HCT116 (cell line): ENCODE data around the gene FAM83F. TPM values are rescaled to one million over a fixed set of nuclear protein-coding genes. Genes with fewer than 3 reads are reported as not detected.

Experiments used
- ATAC-seq: fragments of 200-7000 bp; cut with Tn5 transposase; 2 replicates; pipeline ENCODE4 v1.9.1; 2020; ENCODE audit warnings: mild to moderate bottlenecking, moderate library complexity
- BruUV-seq: library from RNA; stranded (reverse); fragments of 400-500 nt; replicated peaks from 2 replicates; lab custom pipeline; 2021; lab: Mats Ljungman, UMichigan
- CTCF ChIA-PET: fragments of 300-600 bp; sonication (Branson Sonifier 250); formaldehyde crosslinking; loops from one replicate; lab custom pipeline; 2021; ENCODE audit warnings: antibody characterized with exemption; lab: Charles Lee
- POLR2A ChIA-PET: fragments of 300-600, 350-600 bp; sonication (Branson Sonifier 250); formaldehyde crosslinking; loops from one replicate; lab custom pipeline; 2021; ENCODE audit warnings: antibody characterized with exemption; lab: Charles Lee
- RAD21 ChIA-PET, 2 experiments: fragments of 300-600 bp; sonication (Branson Sonifier 250); formaldehyde crosslinking; loops; one replicate each; lab custom pipeline; 2023; ENCODE audit warnings: low total read pairs in 2 of 2; ENCODE audit not compliant: uncharacterized antibody in 2 of 2, unreplicated experiment in 2 of 2, low non-redundant PET in 1 of 2; lab: Charles Lee
- DNase-seq: peaks from one replicate; pipeline ENCODE4 v3.0.0-alpha.2; 2010; ENCODE audit warnings: low read depth, low spot score
- H2AFZ ChIP-seq: fragments of 200-600 bp; shearing (Covaris generic), sonication (generic); 2 replicates; pipeline ENCODE4 v1.6.1; 2017; ENCODE audit warnings: low read depth, mixed run types, mixed read lengths, antibody characterized with exemption, low read length; ENCODE audit not compliant: poor library complexity, severe bottlenecking
- H3K27ac ChIP-seq: 2 replicates; pipeline ENCODE4 v1.5.1; 2012; ENCODE audit warnings: low read depth, low read length
- H3K27me3 ChIP-seq: fragments of 200-600 bp; sonication (generic); 2 replicates; pipeline ENCODE4 v1.6.1; 2016; ENCODE audit warnings: mixed run types, low read length, mixed read lengths; ENCODE audit not compliant: insufficient read depth
- H3K36me3 ChIP-seq, 2 experiments: fragments of 200-500 bp in 1 of 2; fragments of 200-600 bp in 1 of 2; sonication (Bioruptor generic) in 1 of 2; sonication (generic) in 1 of 2; 2 replicates each; pipeline versions ENCODE4 v1.5.1 to v1.6.1; 2014 to 2016; ENCODE audit warnings: low read length in 2 of 2, inconsistent platforms in 1 of 2, mixed read lengths in 1 of 2, mixed run types in 1 of 2; ENCODE audit not compliant: insufficient read depth in 2 of 2, control insufficient read depth in 1 of 2
- H3K4me1 ChIP-seq, 2 experiments: fragments of 200-600 bp in 1 of 2; sonication (generic) in 1 of 2; 2 replicates each; pipeline versions ENCODE4 v1.5.1 to v1.6.1; 2012 to 2017; ENCODE audit warnings: low read length in 2 of 2, inconsistent platforms in 1 of 2, mild to moderate bottlenecking in 1 of 2, mixed read lengths in 1 of 2, mixed run types in 1 of 2, moderate library complexity in 1 of 2; ENCODE audit not compliant: insufficient read depth in 2 of 2, control insufficient read depth in 1 of 2
- H3K4me2 ChIP-seq: fragments of 200-600 bp; sonication (generic); 2 replicates; pipeline ENCODE4 v1.6.1; 2017; ENCODE audit warnings: mixed run types, low read length, mixed read lengths
- H3K4me3 ChIP-seq, 2 experiments: fragments of 200-600 bp in 1 of 2; sonication (generic) in 1 of 2; replicated peaks in 1 of 2; 2 replicates each; pipeline ENCODE4 v1.5.1; 2011 to 2016; ENCODE audit warnings: low read length in 2 of 2, control low read depth in 1 of 2, low read depth in 1 of 2, mild to moderate bottlenecking in 1 of 2, mixed read lengths in 1 of 2, mixed run types in 1 of 2
- H3K79me2 ChIP-seq: fragments of 200-600 bp; sonication (generic); 2 replicates; pipeline ENCODE4 v1.6.1; 2017; ENCODE audit warnings: mild to moderate bottlenecking, mixed run types, low read length, moderate library complexity, mixed read lengths; ENCODE audit not compliant: insufficient read depth
- H3K9ac ChIP-seq: fragments of 200-600 bp; sonication (generic); 2 replicates; pipeline ENCODE4 v1.6.1; 2016; ENCODE audit warnings: low read length, mixed read lengths
- H3K9me2 ChIP-seq: fragments of 200-600 bp; sonication (generic), shearing (Covaris generic); 2 replicates; pipeline ENCODE4 v1.6.1; 2017; ENCODE audit warnings: mixed run types, mild to moderate bottlenecking, moderate library complexity; ENCODE audit not compliant: insufficient read depth
- H3K9me3 ChIP-seq, 2 experiments: fragments of 200-500 bp in 1 of 2; fragments of 200-600 bp in 1 of 2; sonication (Bioruptor generic) in 1 of 2; sonication (generic) in 1 of 2; 2 replicates each; pipeline ENCODE4 v1.6.1; 2014 to 2017; ENCODE audit warnings: low read length in 2 of 2, mixed read lengths in 2 of 2, inconsistent platforms in 1 of 2, low read depth in 1 of 2, mild to moderate bottlenecking in 1 of 2, mixed run types in 1 of 2, moderate library complexity in 1 of 2; ENCODE audit not compliant: control insufficient read depth in 1 of 2, insufficient read depth in 1 of 2
- H4K20me1 ChIP-seq: fragments of 200-600 bp; sonication (generic), shearing (Covaris generic); 2 replicates; pipeline ENCODE4 v1.6.1; 2017; ENCODE audit warnings: mixed run types, mild to moderate bottlenecking, moderate library complexity; ENCODE audit not compliant: insufficient read depth
- ATF3 ChIP-seq: IDR thresholded peaks from 2 replicates; pipeline ENCODE4 v1.6.1; 2012
- CBX3 ChIP-seq: IDR thresholded peaks from 2 replicates; pipeline ENCODE4 v1.6.1; 2012; ENCODE audit warnings: low read depth
- CTCF ChIP-seq, 3 experiments: fragments of 200-600 bp in 1 of 3; sonication (generic) in 1 of 3; IDR thresholded peaks in 2 of 3; conservative IDR thresholded peaks in 1 of 3; 2 replicates each; pipeline ENCODE4 v1.5.1; 2012 to 2017; ENCODE audit warnings: low read depth in 2 of 3, low read length in 2 of 3, antibody characterized with exemption in 1 of 3, borderline replicate concordance in 1 of 3, control low read depth in 1 of 3, mild to moderate bottlenecking in 1 of 3, mixed read lengths in 1 of 3, mixed run types in 1 of 3, moderate library complexity in 1 of 3; ENCODE audit not compliant: insufficient read depth in 1 of 3
- ELF1 ChIP-seq: IDR thresholded peaks from 2 replicates; pipeline ENCODE4 v1.6.1; 2012; ENCODE audit warnings: low read depth, borderline replicate concordance
- EZH2 ChIP-seq: fragments of 200-600 bp; sonication (generic); IDR thresholded peaks from 2 replicates; pipeline ENCODE4 v1.6.1; 2017; ENCODE audit warnings: antibody characterized with exemption, mixed run types
- POLR2AphosphoS5 ChIP-seq: IDR thresholded peaks from 2 replicates; pipeline ENCODE4 v1.6.1; 2011; ENCODE audit warnings: mild to moderate bottlenecking, low read depth, low read length, moderate library complexity
- RAD21 ChIP-seq: IDR thresholded peaks from 2 replicates; pipeline ENCODE4 v1.6.1; 2012; ENCODE audit warnings: low read depth, mild to moderate bottlenecking
- REST ChIP-seq: IDR thresholded peaks from 2 replicates; pipeline ENCODE4 v1.6.1; 2012; ENCODE audit warnings: low read depth
- YY1 ChIP-seq: IDR thresholded peaks from 2 replicates; pipeline ENCODE4 v1.6.1; 2011; ENCODE audit warnings: low read length, low read depth, moderate library complexity, mild to moderate bottlenecking; ENCODE audit not compliant: insufficient replicate concordance; ENCODE audit errors: extremely low read depth
- ZNF274 ChIP-seq: fragments of 200-500 bp; sonication (Bioruptor generic); IDR thresholded peaks from 2 replicates; pipeline ENCODE4 v1.6.1; 2014; ENCODE audit warnings: mild to moderate bottlenecking, low read depth, low read length, inconsistent platforms
- intact Hi-C: fragments of 100-400 bp; cut with micrococcal nuclease; formaldehyde crosslinking; loops from 2 replicates; pipeline ENCODE4 v1.10.0; 2022
- total RNA-seq: library from RNA; stranded (reverse); gene quantifications from one replicate; pipeline ENCODE4 v1.2.1, GENCODE V29; 2021; ENCODE audit not compliant: unreplicated experiment

FAM83F gene
- total RNA-seq, 1 experiment from 2014 or later = 24.5 TPM

- ChIA-PET CTCF (no interaction called here), POLR2A (no interaction called here)
Measured at GRCh38 chr22:39984006-39984405, 10.7 kb upstream of the FAM83F start.

More at GRCh38 chr22:39984006-39984405, 10.7 kb upstream of the FAM83F start:
- DNase-seq = no peak
- Histone ChIP-seq H3K79me2 (no peaks in the 10 kb centered on the region), H3K9me3 (no peaks in the 10 kb centered on the region), H3K9ac (no peak overlapping the region), H3K9me2 (no peaks in the 10 kb centered on the region), H3K27ac (no peak overlapping the region), H3K36me3 (no peaks in the 10 kb centered on the region), H3K4me3 (no peak overlapping the region), H3K4me2 (no peak overlapping the region), H3K4me1 (no peaks in the 10 kb centered on the region), H3K27me3 (peaks cover 3% of the 10 kb centered on the region; the same call in 1 of the 2 replicates), H4K20me1 (no peaks in the 10 kb centered on the region), H2AFZ (no peak overlapping the region)
- BruUV-seq = no TSS peak
- intact Hi-C loops = no loop called here
- ATAC-seq = no peak
- TF ChIP-seq REST (no peak), EZH2 (no peak), CBX3 (no peak), RAD21 (no peak), POLR2AphosphoS5 (no peak), CTCF (IDR thresholded peaks at IDR 0.05 in 2 of 3, conservative IDR thresholded peaks at IDR 0.05 in 1 of 3; ENCODE audit: borderline replicate concordance in 1 of 3, insufficient read depth in 1 of 3, low read depth in 2 of 3, low read length in 2 of 3) (no peak), ZNF274 (no peak), YY1 (no peak), ELF1 (no peak), ATF3 (no peak)
- RAD21 ChIA-PET = no interaction called here
